Fibroblast of mammary gland (primary cell): Measurements from ENCODE around the gene SLC22A7.
"Not testable (repeated sequence)": the region's sequence is repeated elsewhere in the genome, so short reads cannot be mapped to it uniquely, and the experiment has no call there.

ENCODE experiments used
- DNase-seq: peaks from one replicate; pipeline ENCODE4 v3.0.0-alpha.2; 2010; ENCODE audit warnings: low read depth
- H3K4me3 ChIP-seq: 2 replicates; pipeline ENCODE4 v1.5.1; 2011; ENCODE audit warnings: low read depth, mild to moderate bottlenecking, low read length, moderate library complexity; ENCODE audit not compliant: control insufficient read depth
- TF ChIP-seq, protein P1 (sequence below): conservative IDR thresholded peaks from 2 replicates; pipeline ENCODE4 v1.5.1; 2011; ENCODE audit warnings: low read depth, low read length, inconsistent platforms; ENCODE audit not compliant: control insufficient read depth, insufficient read depth

The SLC22A7 gene

DNA sequence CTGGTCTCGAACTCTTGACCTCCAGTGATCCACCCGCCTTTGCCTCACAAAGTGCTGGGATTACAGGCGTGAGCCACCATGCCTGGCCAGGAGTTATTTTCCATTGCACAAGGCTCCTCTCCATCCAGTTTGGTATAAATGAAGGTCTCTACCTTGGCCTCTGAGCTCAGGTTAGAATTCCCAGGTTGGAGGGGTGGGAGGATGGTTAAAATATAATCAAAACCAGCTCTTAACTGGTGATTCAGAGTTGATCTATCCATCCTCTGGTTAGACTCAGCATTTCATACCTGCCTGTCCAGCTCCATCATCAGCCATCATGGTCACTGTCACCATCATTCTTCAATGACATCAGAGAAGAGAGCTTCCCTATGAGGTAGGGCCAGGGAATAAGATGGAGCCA lies 2.6 kb upstream of the SLC22A7 start:
- DNase-seq: no peak
- no peak overlapping the region for H3K4me3 ChIP-seq
- TF ChIP-seq, protein P1, sequence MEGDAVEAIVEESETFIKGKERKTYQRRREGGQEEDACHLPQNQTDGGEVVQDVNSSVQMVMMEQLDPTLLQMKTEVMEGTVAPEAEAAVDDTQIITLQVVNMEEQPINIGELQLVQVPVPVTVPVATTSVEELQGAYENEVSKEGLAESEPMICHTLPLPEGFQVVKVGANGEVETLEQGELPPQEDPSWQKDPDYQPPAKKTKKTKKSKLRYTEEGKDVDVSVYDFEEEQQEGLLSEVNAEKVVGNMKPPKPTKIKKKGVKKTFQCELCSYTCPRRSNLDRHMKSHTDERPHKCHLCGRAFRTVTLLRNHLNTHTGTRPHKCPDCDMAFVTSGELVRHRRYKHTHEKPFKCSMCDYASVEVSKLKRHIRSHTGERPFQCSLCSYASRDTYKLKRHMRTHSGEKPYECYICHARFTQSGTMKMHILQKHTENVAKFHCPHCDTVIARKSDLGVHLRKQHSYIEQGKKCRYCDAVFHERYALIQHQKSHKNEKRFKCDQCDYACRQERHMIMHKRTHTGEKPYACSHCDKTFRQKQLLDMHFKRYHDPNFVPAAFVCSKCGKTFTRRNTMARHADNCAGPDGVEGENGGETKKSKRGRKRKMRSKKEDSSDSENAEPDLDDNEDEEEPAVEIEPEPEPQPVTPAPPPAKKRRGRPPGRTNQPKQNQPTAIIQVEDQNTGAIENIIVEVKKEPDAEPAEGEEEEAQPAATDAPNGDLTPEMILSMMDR: no peak

DNA sequence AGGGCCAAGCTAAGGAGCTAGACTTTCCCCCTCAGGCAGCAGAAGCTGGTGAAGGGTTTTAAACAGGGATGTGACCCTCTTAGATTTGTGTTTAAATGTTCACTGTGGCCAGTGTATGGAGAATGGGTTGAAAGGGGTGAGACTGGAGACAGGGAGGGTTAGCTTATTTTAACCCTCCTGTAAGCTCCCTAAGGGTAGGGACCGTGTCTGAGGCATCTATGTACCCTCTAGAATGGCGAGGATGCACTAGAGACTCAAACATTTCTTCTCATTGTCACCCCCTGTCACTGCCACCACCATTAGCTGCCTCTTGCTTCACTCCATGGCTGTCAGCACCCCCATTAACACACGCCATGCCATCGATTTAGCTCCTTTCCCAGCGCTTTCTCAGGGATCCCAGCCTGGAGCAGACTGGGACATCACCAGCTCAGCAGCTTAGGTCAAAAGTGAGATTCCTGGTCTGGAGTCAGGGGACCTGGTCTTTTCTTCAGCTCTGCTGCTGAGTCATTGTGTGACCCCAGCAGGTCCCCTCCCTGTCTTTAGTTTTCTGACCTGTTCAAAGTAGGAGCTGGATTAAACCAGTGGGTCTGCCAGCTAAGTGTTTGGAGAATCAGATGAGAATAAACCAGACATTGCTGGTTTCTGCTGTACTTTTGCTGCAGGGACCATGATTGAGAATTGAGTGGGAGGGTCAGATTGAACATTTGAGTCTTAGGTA lies 1.1 kb upstream of the SLC22A7 start:
- no peak overlapping the region for H3K4me3 ChIP-seq
- no peak for DNase-seq
- TF ChIP-seq, protein P1: no peak

DNA sequence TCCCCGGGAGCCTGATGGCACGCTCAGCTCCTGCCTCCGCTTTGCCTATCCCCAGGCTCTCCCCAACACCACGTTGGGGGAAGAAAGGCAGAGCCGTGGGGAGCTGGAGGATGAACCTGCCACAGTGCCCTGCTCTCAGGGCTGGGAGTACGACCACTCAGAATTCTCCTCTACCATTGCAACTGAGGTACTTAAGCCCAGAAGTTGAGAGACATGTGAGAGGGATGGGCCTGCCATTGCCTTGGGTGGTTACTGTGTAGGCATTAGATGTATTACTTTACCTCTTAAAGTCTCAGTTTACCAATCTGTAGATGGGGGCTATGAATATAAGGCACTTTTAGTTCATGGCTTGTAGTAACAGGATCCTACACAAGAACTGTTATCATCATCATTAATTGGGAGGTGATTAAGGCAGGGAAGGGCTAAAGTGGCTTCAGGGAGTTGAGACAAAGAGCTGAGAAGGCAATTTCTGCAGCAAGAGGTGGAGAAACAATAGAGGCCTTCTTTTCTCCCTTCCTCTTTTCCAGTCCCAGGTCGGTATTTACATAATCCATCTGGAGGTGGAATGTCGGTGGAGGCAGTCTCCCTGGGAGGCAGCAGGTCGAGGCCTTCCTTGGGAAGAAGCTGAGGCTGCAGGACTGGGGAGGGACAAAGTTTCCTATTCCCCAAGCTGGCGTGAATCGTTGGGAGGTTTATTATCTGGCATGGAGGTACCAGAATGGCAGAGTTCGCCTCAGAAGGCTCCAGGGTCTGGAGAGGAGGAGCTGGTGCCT lies 691 bp downstream of the SLC22A7 start:
- no peak overlapping the region for H3K4me3 ChIP-seq
- DNase-seq: no peak
- TF ChIP-seq, protein P1: no peak

DNA sequence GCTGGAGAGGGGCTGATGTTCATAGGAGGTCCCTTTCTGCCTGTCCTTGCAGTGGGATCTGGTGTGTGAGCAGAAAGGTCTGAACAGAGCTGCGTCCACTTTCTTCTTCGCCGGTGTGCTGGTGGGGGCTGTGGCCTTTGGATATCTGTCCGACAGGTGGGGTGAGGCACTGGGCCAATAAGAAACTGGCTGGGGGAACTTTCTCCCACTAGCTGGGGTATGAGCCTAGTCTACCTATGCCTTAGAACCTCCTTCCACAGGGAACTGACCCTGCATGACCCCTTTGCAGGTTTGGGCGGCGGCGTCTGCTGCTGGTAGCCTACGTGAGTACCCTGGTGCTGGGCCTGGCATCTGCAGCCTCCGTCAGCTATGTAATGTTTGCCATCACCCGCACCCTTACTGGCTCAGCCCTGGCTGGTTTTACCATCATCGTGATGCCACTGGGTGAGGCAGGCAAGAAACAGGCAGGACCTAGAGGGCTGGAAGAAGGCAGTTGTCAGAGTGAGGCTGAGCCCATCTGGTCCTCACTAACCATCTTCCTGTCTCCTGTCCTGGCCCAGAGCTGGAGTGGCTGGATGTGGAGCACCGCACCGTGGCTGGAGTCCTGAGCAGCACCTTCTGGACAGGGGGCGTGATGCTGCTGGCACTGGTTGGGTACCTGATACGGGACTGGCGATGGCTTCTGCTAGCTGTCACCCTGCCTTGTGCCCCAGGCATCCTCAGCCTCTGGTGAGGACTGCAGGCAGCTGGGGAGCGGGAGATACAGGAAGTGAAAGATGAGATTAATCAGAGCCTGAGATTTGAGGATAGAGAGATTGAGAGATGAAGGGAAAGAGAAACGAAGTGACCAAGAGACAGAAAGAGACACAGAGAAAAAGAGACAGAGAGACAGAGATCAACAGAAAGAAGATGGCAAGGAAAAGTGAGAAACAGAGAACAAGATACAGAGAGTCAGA lies 1.6 kb downstream of the SLC22A7 start:
- TF ChIP-seq, protein P1: no peak
- DNase-seq: no peak
- no peak overlapping the region for H3K4me3 ChIP-seq

DNA sequence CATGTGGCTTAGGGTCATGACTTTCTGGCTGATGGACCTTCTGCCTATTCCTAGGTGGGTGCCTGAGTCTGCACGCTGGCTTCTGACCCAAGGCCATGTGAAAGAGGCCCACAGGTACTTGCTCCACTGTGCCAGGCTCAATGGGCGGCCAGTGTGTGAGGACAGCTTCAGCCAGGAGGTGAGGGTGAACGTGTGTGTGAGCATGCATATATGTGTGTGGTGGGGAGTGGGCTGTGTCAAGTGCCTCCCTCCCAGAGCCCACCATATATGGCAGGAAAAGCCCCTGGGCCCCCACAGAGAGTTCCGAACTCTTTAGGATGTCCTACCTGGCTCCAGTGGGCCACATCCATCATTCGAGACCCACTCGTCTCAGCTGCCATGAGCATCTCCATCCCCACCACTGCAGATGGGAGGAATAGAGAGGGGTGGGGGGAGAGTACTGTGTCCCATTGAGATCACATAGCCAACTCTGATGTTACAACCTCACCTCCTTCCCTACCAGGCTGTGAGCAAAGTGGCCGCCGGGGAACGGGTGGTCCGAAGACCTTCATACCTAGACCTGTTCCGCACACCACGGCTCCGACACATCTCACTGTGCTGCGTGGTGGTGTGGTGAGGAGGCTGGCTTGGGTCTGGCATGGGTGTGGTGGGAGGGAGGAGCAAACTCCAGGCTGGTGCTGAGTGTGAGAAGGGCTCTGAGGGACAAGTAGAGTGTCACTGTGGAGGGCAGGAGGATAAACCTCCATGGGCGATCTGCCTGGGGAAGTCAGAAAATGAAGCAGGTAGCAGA lies 3.2 kb downstream of the SLC22A7 start:
- TF ChIP-seq, protein P1: no peak
- H3K4me3 ChIP-seq: no peak overlapping the region
- no peak for DNase-seq

DNA sequence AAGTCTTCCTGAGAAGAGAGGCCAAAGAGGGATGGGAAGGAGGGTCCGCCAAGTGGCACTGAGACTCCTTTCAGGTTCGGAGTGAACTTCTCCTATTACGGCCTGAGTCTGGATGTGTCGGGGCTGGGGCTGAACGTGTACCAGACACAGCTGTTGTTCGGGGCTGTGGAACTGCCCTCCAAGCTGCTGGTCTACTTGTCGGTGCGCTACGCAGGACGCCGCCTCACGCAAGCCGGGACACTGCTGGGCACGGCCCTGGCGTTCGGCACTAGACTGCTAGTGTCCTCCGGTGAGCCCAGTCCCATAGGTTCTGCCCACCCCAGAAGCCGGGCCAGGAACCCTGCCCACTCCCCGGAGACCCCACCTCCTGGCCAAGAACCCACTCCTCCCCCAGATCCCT lies 4.1 kb downstream of the SLC22A7 start:
- no peak overlapping the region for H3K4me3 ChIP-seq
- TF ChIP-seq, protein P1: no peak
- no peak for DNase-seq

DNA sequence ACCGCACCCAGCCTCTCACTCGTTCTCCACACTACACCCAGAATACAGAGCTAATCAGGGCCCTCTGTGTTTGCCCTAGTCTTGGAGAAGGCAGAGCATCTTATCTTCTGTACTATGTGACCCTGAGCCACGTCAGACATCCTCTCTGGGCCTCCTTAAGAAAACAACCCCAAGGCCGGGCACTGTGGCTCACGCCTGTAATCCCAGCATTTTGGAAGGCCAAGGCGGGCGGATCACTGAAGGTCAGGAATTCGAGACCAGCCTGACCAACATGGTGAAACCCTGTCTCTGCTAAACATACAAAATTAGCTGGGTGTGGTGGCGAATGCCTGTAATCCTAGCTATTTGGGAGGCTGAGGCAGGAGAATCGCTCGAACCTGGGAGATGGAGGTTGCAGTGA lies 4.9 kb downstream of the SLC22A7 start:
- DNase-seq: not testable (repeated sequence)

More for the DNA sequence above, 4.9 kb downstream of the SLC22A7 start:
- H3K4me3 ChIP-seq: not testable (repeated sequence)
